ENCODE results near the gene DSCAML1.

DSCAML1 gene

DNA sequence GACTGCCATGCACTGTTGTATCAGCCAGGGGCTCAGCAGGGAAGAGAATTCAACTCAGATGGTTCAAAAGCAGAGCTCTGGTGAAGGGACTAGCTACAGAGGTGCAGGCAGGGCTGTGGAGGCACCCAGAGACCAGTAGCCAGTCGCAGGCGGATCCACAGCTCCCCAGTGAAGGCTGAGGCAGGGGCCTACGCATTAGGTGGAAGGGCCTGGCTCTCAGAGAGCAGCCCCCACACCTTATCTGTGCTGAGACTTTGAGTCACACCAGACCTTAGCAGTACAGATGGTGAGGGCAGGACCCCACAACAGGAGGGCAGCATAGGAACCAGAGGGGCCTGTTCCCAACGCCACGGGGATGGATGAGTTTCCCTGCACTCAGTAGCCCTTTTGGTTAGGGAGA lies 189.6 kb downstream of the DSCAML1 start:
- DNase-seq (ENCODE audit: low read depth in 2 of 2): no peak

DNA sequence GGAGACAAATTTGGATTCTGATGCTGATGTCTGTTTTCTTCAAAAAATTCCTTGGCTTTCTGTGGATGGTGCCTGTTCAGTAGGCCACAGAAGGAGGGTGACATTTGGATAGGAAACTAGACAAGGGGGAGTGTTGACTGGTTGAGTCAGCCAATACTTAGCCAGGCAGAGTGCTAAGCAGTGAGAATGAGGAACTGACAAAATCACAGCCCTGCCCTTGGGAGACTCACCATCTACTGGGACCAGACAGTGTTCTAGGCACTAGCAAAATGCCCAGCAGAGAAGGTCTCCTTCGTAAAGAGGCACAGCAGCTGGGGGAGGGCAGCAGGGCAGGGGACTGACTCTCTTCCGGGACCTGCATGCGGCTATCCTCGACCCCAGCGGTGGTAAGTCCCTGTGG lies 190.2 kb downstream of the DSCAML1 start:
- no peak for DNase-seq (ENCODE audit: low read depth in 2 of 2)

DNA sequence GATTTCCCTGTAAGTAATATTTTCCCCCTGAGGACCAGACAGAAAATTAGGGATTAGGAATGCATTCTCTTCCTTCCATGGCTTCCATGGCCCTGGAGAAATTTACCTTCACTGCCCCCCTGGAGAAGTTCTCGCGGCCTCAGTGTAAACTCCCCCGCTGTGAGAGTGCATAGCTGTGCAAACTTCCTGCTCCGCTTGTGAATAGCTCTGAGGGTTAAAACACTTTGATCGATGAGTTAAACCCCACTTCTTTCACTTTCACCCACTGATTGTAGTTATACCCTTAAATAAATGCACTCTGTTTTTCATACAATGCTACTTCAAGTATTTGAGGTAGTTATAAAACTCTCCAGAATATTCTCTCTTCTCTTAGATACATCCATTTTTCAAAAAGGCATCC lies 190.8 kb downstream of the DSCAML1 start:
- no peak for DNase-seq (ENCODE audit: low read depth in 2 of 2)

DNA sequence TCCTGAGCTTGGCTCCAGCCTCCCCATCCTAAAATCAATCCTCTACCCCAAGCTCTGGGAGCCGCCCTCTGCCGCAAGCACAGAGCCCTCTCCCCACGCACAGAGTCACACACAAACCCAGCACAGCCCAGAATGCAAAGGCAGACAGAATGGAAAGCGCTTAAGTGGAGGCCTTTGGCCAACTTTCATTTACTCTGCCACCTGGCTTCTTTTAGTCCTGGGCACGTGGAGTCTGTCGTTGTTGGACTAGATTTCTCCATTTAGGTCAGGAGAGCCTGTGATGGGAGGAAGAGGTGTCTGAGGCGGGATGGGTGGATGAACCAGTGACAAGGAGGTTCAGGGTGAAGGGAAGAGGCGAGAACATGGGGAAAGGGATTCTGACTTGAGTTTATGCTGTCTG lies 191.7 kb downstream of the DSCAML1 start:
- DNase-seq (ENCODE audit: low read depth in 2 of 2): no peak

DNA sequence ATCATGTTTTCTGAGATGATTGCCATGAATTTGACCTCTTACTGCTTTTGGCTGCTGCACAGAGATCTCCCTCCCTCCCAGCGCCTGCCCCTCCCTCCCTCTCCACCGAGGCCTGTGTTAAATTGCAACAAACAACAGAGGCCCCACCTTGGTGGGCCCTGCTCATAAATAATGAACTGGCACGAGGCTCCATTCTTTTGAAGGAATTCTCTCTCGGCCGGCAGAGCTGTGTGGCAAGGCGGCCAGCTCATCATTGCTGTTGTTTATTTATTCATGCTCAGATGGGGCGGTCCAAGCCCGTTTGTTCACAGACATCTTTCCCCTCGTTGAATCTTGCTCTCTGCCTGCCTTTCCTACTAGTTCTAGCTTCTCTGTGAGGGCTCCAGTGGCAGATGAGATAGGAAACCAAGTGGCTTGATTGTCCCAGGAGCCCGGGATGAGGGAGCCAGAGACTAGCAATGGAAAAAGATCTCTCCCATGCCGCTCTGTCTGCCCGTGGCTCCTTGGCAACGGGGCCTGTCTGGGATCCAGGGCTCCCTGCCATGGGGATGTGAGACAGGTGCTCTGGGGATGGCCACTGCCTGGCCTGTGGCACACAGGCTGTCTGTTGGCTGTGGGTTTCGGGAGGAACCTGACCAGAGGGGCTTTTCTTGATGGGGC lies 192.6 kb downstream of the DSCAML1 start:
- DNase-seq (ENCODE audit: low read depth in 2 of 2): no peak

DNA sequence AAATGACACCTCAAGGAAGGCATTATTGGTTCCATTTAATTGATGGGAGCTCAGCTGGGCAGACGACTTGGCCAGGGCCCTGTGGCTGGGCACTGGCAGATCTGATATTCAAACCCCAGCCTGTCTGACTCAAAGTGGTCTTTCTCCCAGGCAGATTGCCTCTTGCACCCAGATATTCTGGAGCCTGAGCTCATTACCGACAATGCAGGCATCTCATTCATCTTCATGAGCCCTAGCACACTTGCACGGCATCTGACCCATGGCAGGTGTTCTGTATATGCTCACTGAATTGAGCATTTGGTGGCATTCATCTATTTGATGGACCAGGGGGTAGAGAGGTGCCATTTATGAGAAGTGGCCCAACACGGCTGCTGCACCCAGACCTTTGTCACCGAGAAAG lies 193.1 kb downstream of the DSCAML1 start:
- DNase-seq (ENCODE audit: low read depth in 2 of 2): no peak

DNA sequence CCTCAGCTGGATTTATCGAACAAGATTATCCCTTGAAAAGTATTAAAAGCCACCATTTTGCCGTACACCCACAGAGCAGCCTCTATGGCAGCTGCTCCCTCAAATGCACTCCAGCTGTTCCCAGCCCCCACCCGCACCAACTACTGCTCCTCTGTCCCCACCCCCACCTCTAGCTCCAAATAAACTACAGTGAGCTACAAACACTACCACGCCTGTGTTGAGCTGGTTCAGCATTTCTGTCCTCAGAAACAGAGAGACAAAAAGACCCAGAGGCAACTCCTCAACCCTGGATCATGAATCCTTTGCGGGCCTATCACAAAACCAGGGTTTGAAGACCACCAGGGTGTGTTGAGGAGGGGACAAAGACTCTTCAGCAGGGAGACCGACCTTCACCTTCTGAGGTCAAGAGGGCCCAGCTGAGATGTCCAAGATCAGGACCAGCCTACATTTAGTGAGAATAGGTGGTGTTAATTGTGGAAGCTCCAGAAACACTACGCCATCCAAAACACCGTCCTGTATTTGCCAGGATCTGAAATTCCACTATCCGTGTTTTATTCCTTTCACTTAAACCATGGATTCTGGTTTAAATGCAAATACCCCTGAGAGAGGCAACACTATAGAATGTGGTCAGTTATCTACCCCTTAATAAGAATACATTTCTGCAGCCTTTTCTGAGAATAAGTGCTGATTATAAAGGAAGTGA lies 195.9 kb downstream of the DSCAML1 start:
- no peak for DNase-seq (ENCODE audit: low read depth in 2 of 2)

DNA sequence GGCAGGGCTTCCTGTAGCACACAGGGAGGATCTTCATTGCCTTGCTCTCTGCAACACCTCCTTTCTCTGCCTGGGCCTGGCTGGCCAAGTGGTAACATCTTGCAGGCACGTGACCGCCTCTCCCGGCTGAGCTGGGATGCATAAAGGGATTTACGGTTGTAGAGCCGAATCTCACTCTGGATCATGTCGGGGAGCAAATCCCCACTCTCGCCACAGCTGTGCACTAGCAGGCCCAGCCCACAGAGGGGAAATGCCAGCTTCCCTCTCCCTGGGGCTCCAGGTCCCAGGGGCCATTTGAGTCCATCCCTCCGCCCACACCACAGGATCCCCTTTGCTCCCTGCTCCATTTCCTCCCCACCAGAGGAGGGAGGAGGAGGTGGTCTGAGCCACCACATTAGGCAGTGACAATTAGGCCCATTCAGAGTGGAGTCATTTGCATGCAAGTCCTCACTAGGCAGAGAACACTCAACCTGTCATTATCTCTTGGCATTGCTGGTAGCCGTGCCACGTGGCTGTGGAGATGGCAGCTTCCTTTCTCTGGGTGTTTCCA lies 196.7 kb downstream of the DSCAML1 start:
- no peak for DNase-seq (ENCODE audit: low read depth in 2 of 2)

DNA sequence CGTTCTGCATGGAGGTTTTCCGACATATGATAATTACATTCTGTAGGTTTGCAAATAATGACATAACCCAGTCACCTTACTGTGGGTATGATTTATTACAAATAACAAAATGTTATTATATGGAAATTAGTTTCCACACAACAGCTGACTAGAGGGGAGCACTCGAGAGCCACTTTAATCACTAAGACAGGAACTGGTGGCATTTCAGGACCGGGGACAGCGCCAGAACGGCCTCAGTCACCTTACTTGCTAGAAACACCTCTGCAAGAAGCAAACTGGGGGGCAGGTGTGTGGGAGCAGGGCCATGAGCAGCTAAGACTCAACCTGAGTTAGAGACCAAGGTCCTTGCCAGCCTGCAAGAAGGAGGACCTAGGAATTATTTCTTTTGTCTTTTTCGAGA lies 199.9 kb downstream of the DSCAML1 start:
- peak; percentile 23 to 47 for DNase-seq (ENCODE audit: low read depth in 2 of 2)

DNA sequence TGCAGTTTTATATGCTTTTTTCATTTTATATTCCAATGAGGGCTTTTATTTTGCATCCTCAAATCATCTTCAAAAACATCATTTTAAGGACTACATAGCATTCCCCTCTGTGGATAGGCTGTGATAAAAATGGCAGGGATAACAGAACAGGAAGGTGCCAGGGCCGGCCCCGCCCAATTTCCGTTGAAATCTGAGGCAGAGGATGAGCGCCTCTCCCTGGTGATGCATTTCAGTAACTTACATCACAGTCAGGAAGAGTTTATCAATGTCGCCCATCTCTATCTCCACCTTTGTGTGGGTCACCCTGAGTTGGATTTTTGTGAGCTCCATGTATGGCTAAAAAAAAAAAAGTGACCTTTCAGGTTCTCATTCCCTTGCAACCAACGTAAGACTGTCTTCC lies 201.6 kb downstream of the DSCAML1 start:
- DNase-seq (ENCODE audit: low read depth in 2 of 2): no peak

DNA sequence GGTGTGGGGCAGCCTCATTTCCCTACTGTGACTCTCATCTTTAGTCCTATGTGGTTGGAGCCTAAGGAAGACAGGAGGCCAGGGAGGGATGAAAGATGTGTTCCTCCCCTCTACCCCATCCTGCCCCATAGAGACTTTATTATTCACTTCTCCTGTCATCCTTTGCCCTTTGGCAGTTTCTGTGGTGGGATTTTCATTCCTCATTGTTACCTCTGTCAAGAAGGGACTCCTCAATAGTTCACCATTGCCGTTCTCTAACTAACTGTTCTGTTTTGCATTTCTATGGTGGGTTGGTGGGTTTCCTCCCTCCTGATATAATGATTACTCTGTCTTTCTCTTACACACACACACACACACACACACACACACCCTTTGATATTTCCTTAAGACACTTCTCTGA lies 202.3 kb downstream of the DSCAML1 start:
- DNase-seq (ENCODE audit: low read depth in 2 of 2): no peak

DNA sequence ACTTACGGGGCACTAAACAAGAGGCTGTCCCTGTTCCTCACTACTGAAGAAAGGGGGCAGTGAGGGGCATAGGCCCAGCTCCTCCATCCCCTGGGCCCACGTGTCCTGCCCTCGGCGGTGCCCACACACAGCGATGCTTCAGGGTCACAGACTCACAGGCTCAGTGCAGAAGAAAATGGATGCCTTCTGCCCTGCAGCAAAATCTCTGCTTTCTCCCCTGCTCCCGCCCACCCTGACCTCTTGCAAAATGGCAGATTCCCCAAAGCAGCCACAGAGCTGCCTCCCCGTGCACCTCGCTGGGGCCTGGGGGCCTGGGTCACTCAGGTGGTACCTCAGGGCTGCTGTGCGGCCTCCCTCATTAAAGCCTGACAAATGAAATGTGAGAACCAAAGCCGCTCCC lies 204.0 kb downstream of the DSCAML1 start:
- DNase-seq (ENCODE audit: low read depth in 2 of 2): no peak

DNA sequence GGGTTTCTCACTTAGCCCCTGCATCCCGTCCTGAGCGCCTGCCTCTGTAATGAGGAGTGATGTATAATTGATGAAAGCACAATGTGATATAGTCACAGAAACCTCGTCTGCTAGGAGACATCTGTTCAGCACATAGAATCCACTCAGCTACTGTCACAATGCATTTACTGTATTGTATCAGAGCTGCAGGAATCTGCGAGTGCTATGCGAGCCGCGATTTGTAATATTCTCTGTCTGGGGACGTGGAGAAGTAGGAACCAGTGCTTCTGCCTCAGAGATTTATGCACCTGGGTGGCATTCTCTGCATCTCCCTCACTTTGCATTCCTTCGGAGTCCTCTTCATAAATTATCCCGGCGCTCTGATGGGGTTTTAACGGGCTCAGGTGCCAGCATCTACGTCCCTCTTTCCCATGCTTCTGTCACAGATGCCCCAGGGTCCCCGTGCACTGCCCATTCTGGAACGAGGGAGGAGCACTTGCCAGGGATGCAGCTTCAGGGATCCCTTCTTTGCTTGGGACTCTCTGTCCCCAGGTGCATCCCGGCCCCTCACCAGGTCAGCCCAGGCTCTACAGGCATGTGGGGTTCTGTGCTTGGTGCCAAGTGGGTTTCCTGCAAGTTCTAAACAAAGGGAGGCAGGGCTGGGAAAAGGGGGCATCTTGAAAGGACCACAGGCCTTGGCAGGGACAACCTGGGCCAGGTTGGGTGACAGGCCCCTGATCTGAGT lies 205.5 kb downstream of the DSCAML1 start:
- DNase-seq (ENCODE audit: low read depth in 2 of 2): no peak

DNA sequence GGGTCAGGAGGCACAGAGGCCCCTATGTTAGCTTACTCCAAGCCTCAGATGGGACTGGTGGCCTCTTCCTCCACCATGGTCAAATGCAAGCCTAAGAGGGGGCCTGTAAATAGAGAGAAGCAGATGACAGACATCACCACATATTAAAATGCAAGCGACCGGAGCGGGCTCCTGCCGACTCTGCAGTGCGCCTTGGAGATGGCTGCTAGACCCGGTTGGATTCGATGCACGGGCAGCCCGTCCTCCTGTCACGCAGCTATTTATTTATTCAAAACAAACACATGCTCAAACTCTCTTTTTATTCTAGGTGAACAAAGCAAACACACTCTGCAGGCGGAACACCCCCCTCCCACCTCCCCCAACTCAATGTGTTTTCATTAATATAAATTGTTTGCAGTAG lies 208.0 kb downstream of the DSCAML1 start:
- DNase-seq (ENCODE audit: low read depth in 2 of 2): no peak

DNA sequence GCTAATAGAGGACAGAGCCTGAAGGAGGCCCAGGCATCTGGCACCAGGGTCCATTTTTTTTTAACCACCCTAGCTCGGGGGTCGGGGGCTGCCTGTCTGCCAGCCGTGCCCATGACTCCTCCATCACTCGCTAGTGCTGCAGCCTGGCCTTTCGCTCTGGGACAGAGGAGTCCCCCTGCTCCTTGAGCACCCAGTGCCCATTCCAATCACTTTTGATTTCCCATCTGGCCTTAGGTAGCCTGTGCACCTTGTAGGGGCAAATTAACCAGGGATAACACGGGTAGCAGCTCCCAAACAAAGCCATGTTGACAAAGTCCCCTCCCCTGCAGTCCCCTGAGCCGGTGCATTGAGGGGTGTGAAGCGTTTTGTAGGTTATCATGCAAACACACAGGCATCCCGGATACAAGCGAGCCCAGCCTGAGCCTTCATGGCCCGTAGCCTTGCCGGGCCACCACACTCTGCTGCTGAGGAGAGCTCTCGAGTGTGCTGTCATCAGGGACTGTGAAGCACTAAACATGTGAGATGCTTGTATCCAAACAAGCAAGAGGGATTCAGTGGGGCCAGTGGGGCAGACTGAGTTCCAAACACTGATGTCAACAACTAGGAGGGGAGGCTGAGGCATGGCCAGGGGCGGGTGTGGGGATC lies 208.7 kb downstream of the DSCAML1 start:
- DNase-seq (ENCODE audit: low read depth in 2 of 2): no peak

DNA sequence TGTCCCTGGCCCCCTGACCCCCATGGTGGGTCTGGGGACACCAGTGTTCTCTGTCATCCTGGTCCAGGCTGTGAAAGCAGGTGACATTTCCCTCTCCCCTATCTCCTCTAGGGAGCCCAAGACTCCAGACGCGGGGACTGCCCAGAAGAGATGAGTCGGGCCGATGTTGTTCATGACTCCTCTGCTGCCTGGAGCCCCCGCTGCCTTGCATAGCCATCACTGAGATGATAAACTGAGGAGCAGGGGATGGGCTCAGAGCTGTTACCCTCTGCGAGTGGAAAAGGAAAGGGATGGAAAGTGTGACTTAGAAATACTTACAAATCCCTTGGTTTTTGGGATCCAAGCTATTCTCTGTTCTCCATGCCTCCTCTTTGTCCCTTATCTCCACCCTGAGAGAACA lies 209.6 kb downstream of the DSCAML1 start:
- no peak for DNase-seq (ENCODE audit: low read depth in 2 of 2)

DNA sequence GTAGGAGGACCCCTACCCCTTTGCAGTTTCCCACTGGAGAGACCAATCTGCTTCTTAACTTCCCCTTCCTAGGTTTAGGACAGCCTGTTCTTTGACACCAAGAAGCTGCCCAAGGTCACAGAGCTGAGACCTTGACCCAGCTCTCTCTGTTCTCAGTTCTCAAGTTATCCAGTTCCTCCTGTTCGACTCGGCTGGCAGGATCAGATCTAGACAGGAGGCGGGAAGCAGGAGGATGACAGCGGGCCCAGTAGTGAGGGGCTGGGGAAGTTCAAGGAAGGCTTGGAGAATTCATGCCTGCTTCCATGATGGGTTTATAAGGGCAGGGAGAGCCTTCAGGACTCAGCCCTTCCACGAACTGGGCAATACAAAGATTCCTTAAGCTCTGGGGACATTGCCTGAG lies 210.6 kb downstream of the DSCAML1 start:
- DNase-seq (ENCODE audit: low read depth in 2 of 2): no peak

DNA sequence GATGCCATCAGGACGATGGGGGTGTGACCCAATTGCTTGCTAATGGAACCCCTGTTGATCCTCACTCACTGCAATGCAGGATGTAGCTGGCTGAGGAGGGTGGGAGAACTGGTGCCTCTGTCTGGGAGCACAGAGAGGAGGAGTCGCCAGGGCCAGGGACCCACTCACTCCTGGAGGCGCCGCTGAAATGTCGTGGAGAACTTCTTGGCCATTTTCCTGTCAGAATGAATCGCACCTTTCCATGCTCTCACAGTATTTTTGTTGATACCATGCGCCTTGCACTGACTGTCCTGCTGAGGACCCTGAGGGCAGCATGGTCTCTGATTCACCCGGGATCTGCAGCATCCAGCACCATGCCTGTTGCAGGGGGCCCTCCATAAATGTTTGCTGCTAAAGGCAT lies 211.4 kb downstream of the DSCAML1 start:
- no peak for DNase-seq (ENCODE audit: low read depth in 2 of 2)

DNA sequence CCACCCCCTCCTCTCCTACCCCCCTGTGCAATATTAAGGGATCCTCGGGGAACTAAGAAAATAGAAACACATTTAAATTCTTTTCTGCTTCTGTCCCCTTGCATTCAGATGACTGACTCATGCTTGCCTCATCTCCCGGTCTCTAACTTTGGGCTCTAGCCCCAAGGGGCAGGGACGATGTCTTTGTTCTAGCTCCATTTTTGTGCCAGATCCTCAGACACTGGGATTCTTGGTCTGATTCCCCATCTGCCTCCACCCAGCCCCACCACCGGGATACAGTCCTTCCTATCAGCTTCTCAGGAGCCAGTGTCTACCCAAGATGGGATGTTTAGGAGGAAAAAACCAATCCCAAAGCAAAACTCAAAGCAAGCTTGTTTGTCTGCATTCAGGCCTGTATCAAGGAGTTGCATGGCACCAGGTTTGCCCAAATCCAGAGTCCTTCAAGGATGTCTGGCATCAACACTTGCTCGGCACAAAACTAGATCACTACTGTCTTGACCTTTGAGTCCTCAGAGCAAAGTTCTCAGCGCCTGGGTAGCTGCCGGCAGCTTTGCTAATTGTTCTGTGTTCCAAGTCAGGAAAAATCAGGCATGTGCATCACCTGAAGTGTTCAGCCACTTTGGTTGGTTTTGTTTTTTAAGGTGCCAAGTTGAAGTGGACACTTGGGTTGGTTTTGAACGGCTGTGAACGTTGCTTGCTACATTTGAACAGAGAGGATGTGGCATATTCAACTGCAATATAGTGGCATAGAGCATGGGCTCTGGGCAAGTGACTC lies 212.8 kb downstream of the DSCAML1 start:
- DNase-seq (ENCODE audit: low read depth in 2 of 2): no peak

DNA sequence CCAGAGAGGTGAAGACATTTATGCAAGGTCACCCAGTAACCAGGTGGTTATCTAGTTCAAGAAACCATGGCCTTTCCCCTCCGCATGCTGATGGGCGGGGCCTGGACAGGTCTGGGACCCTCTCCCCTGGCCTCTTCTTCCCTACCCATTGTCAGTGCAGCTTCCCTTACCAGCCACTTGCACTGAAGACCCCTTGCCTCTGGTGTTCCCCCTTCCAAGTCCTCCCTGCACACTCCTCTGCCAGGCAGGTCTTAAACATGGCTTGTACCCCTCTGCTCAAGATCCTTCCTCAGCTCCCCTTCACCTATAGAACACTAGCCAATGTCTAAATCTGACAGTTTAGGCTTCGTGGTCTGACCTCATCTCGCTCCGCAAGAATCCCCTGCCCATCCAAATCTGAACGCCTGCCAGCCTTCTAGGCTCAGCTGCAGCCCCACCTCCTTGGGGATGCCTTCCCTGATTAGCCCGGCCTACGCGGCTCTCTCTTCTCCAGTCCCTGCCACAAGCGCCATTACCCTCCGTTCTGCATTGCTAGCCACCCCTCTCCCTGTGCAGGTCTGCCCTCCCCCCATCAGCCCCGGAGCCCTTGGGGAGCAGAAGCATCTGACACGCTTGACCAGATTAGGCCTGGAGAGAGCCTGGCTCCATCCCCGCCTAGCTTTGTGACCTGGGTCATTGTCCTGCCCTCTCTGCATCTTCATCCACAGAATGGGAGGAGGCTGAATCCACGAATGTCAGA lies 213.8 kb downstream of the DSCAML1 start:
- DNase-seq (ENCODE audit: low read depth in 2 of 2): no peak

DNA sequence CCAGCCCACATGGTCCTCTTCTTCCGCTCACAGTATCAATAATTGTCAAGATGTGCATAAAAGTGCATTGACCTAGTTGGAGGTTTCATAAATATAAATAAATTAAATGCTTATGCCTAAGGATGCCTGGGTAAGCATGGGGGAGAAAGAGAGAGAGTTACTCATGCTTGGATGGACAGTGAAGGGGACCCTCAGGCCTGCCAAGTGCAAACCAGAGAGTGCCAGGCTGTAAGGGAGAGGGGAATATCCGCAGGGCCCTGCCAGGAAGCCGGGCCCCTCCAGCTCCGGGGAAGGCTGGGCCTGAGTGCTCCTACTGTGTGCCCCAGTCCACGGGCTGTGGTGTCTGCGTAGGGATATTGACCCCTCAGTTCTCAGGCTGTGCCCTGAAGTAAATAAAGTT lies 214.6 kb downstream of the DSCAML1 start:
- DNase-seq (ENCODE audit: low read depth in 2 of 2): no peak
